Sigmoid colon (tissue), 7 donors: ENCODE data around the gene TMEM63A. TPM values are rescaled to one million over a fixed set of nuclear protein-coding genes. Genes with fewer than 3 reads are reported as not detected.

Source experiments
- DNase-seq: peaks from one replicate; pipeline ENCODE4 v3.0.0-alpha.2; 2019
- H3K27ac ChIP-seq, 4 donors: fragments of 200-600 bp; sonication (generic); one replicate each; pipeline ENCODE4 v1.5.1; 2016 to 2019; ENCODE audit warnings: mild to moderate bottlenecking in 1 of 4
- H3K27me3 ChIP-seq, 3 donors: fragments of 200-600 bp; sonication (generic); one replicate each; pipeline ENCODE4 v1.5.1; 2019; ENCODE audit warnings: mild to moderate bottlenecking in 1 of 3
- H3K36me3 ChIP-seq, 4 donors: fragments of 200-600 bp; sonication (generic); one replicate each; pipeline ENCODE4 v1.5.1; 2016 to 2019
- H3K4me1 ChIP-seq, 4 donors: fragments of 200-600 bp; sonication (generic); one replicate each; pipeline ENCODE4 v1.5.1; 2017 to 2019
- H3K4me3 ChIP-seq, 4 donors: fragments of 200-600 bp; sonication (generic); one replicate each; pipeline ENCODE4 v1.5.1; 2017 to 2019; ENCODE audit warnings: mild to moderate bottlenecking in 2 of 4, moderate library complexity in 1 of 4
- H3K9me3 ChIP-seq, 4 donors: fragments of 200-600 bp in 3 of 4; sonication (generic) in 3 of 4; one replicate each; pipeline versions ENCODE4 v1.5.1 to v1.6.1; 2013 to 2019
- CTCF ChIP-seq, 4 experiments: fragments of 450-650 bp in 3 of 4; fragments of 200-600 bp in 1 of 4; IDR thresholded peaks; one replicate each; pipeline ENCODE4 v1.5.1; 2016 to 2019; ENCODE audit warnings: antibody characterized with exemption in 4 of 4, mild to moderate bottlenecking in 3 of 4, moderate library complexity in 2 of 4
- EP300 ChIP-seq, 4 donors: sonication (generic); formaldehyde crosslinking; IDR thresholded peaks; one replicate each; pipeline ENCODE4 v1.6.1; 2017; ENCODE audit warnings: antibody characterized with exemption in 4 of 4
- POLR2A ChIP-seq, 2 donors: fragments of 450-650 bp; IDR thresholded peaks; one replicate each; pipeline ENCODE4 v1.6.1; 2016; ENCODE audit warnings: antibody characterized with exemption in 2 of 2, mild to moderate bottlenecking in 2 of 2, moderate library complexity in 2 of 2
- POLR2AphosphoS5 ChIP-seq, 4 donors: sonication (generic); formaldehyde crosslinking; IDR thresholded peaks; one replicate each; pipeline ENCODE4 v1.6.1; 2017; ENCODE audit warnings: antibody characterized with exemption in 4 of 4
- WGBS, 2 donors: extraction: QIAGEN DNeasy Blood & Tissue Kit; methylation state at CpG; one replicate each; pipeline ENCODE4 v1.1.7; 2013; 5-methylcytosine and 5-hydroxymethylcytosine counted together
- intact Hi-C: fragments of 100-400 bp; cut with DNase I; formaldehyde crosslinking; loops from one replicate; pipeline ENCODE4 v1.15.1; 2023
- polyA plus RNA-seq, 3 donors: library from polyadenylated mRNA; stranded (reverse); fragments of 200-250 nt; gene quantifications; one replicate each; pipeline ENCODE4 v1.2.3, GENCODE V29; 2013
- total RNA-seq, 4 donors: library from RNA; depleted of rRNA; stranded (reverse); fragments of >200 nt; gene quantifications; one replicate each; pipeline ENCODE4 v1.1.0, GENCODE V29; 2016
- donor health status: healthy with polysubstance abuse.
- donor health status: Bipolar disorder and iron deficiency.
- donor health status: healthy.

TMEM63A gene
- total and polyA plus RNA-seq, 7 donors, result 3.0 to 103 (median 35.9) TPM

GRCh38 chr1:225848030-225848955, 33.9 kb downstream of the TMEM63A start:
- Histone ChIP-seq H3K27ac (peak overlapping the region in 1 of 4 donors; percentile 3), H3K36me3 (peaks cover 0 to 83% (median 32%) of the 10 kb centered on the region in 4 donors), H3K9me3 (no peaks in the 10 kb centered on the region), H3K4me3 (no peak overlapping the region), H3K27me3 (no peaks in the 10 kb centered on the region), H3K4me1 (peaks cover 0 to 15% (median 13%) of the 10 kb centered on the region in 4 donors)
- no peak for DNase-seq
- TF ChIP-seq EP300 (IDR thresholded peaks at IDR 0.05) (no peak), POLR2AphosphoS5 (IDR thresholded peaks at IDR 0.05) (no peak), POLR2A (IDR thresholded peaks at IDR 0.05) (no peak), CTCF (IDR thresholded peaks at IDR 0.05) (no peak)
- 28 to 33% methylated on average over 16 of the region's 16 CpGs for WGBS, 2 donors
- intact Hi-C loops, result no loop called here

GRCh38 chr1:225847610-225848009, 34.6 kb downstream of the TMEM63A start:
- TF ChIP-seq POLR2A (IDR thresholded peaks at IDR 0.05) (no peak), EP300 (IDR thresholded peaks at IDR 0.05) (no peak), POLR2AphosphoS5 (IDR thresholded peaks at IDR 0.05) (no peak), CTCF (IDR thresholded peaks at IDR 0.05) (no peak)
- Histone ChIP-seq H3K27ac (no peak overlapping the region), H3K4me3 (no peak overlapping the region), H3K36me3 (peaks cover 0 to 83% (median 29%) of the 10 kb centered on the region in 4 donors), H3K4me1 (peaks cover 0 to 15% (median 13%) of the 10 kb centered on the region in 4 donors), H3K27me3 (no peaks in the 10 kb centered on the region), H3K9me3 (no peaks in the 10 kb centered on the region)
- intact Hi-C loops, result no loop called here
- DNase-seq, result no peak
- WGBS, 2 donors, result 16 to 39% methylated on average over 4 of the region's 4 CpGs

GRCh38 chr1:225846331-225847310, 35.6 kb downstream of the TMEM63A start:
- H3K4me3 ChIP-seq, result no peak overlapping the region
- H3K36me3 ChIP-seq, result peaks cover 0 to 82% (median 28%) of the 10 kb centered on the region in 4 donors
- intact Hi-C loops, result loop anchor here (1.0 kb wide), 1 partner anchor 371 kb away; no protein-coding TSS in a partner anchor

More at GRCh38 chr1:225846331-225847310, 35.6 kb downstream of the TMEM63A start:
- peaks cover 0 to 15% (median 13%) of the 10 kb centered on the region in 4 donors for H3K4me1 ChIP-seq
- no peak for DNase-seq
- 82 to 93% methylated on average over 20 of the region's 20 CpGs for WGBS, 2 donors
- H3K27me3 ChIP-seq, result no peaks in the 10 kb centered on the region
- H3K9me3 ChIP-seq, result no peaks in the 10 kb centered on the region
- peak overlapping the region in 1 of 4 donors; percentile 68 for H3K27ac ChIP-seq
- no peak for TF ChIP-seq POLR2A (IDR thresholded peaks at IDR 0.05)
- no peak for TF ChIP-seq CTCF (IDR thresholded peaks at IDR 0.05)
- TF ChIP-seq POLR2AphosphoS5 (IDR thresholded peaks at IDR 0.05), result no peak
- no peak for TF ChIP-seq EP300 (IDR thresholded peaks at IDR 0.05)
